Stomach (tissue), 4 donors: ENCODE data around the gene C16orf78.

ENCODE experiments used
- EP300 ChIP-seq: sonication (generic); formaldehyde crosslinking; IDR thresholded peaks from one replicate; pipeline ENCODE4 v1.6.1; 2017; ENCODE audit warnings: antibody characterized with exemption
- POLR2A ChIP-seq, 4 donors: fragments of 450-650 bp; IDR thresholded peaks; one replicate each; pipeline ENCODE4 v1.6.1; 2016; ENCODE audit warnings: antibody characterized with exemption in 4 of 4, control low read depth in 2 of 4, mild to moderate bottlenecking in 1 of 4, moderate library complexity in 1 of 4
- TF ChIP-seq, protein P1 (sequence below), 7 experiments: fragments of 450-650 bp in 4 of 7; fragments of 200-600 bp in 3 of 7; sonication (generic) in 3 of 7; IDR thresholded peaks; one replicate each; pipeline ENCODE4 v1.5.1; 2016 to 2019; ENCODE audit warnings: antibody characterized with exemption in 7 of 7, control low read depth in 2 of 7, mild to moderate bottlenecking in 1 of 7

DNA sequence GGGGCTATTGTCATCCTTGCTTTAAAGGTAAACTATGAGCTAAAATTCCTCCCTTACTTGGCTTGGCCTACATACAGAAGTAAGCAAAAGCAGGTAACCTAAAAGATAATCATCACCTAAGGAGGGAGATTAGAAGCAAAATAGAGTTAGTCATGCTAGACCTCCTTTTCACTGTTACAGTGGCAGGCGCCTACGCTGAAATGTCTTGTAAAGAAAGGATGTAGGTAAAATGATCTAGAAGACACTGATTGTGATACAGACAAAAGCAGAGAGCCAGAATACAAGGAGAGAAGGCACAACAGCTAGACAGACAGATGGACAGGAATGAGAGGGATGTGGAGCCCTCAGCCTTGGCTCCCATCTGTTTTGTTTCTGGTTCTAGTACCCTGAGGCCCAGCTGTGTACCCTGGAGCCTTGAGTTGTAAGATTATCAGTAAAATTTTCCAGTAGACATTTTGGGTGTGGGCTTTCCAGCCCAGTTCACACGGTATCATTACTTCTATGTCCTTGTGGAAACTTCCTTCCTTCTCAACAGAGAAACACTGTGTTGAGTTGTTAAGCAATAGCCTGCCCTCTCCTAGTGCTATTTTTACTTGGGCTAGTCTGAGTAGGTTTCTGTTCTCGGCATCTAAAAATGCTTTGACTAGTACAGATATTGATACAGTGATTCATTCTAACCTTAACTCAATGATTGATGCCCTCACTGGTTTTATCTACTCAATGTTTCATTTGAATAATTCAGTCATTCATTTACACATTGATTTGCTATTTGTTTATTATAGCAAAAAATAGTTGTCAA is 7.7 kb upstream of the C16orf78 start:
- TF ChIP-seq, protein P1, sequence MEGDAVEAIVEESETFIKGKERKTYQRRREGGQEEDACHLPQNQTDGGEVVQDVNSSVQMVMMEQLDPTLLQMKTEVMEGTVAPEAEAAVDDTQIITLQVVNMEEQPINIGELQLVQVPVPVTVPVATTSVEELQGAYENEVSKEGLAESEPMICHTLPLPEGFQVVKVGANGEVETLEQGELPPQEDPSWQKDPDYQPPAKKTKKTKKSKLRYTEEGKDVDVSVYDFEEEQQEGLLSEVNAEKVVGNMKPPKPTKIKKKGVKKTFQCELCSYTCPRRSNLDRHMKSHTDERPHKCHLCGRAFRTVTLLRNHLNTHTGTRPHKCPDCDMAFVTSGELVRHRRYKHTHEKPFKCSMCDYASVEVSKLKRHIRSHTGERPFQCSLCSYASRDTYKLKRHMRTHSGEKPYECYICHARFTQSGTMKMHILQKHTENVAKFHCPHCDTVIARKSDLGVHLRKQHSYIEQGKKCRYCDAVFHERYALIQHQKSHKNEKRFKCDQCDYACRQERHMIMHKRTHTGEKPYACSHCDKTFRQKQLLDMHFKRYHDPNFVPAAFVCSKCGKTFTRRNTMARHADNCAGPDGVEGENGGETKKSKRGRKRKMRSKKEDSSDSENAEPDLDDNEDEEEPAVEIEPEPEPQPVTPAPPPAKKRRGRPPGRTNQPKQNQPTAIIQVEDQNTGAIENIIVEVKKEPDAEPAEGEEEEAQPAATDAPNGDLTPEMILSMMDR (IDR thresholded peaks at IDR 0.05): no peak
- TF ChIP-seq EP300 (no peak), POLR2A (IDR thresholded peaks at IDR 0.05) (no peak)
